PC-3 (cell line): ENCODE measurements around the gene OCA2. TPM values are rescaled to one million over a fixed set of nuclear protein-coding genes. Genes with fewer than 3 reads are reported as not detected.

Source experiments
- ATAC-seq: fragments of 200-7000 bp; cut with Tn5 transposase; 2 replicates; pipeline ENCODE4 v1.9.1; 2020; ENCODE audit warnings: mild to moderate bottlenecking, moderate library complexity
- BruUV-seq: library from RNA; stranded (reverse); fragments of 400-500 nt; replicated peaks from 2 replicates; lab custom pipeline; 2021; lab: Mats Ljungman, UMichigan
- CTCF ChIA-PET: fragments of 300-600 bp; sonication (Branson Sonifier 250); formaldehyde crosslinking; loops from one replicate; lab custom pipeline; 2022; ENCODE audit warnings: antibody characterized with exemption; lab: Charles Lee
- POLR2A ChIA-PET: fragments of 300-600 bp; sonication (Branson Sonifier 250); formaldehyde crosslinking; loops from one replicate; lab custom pipeline; 2022; ENCODE audit warnings: antibody characterized with exemption; ENCODE audit not compliant: unreplicated experiment; lab: Charles Lee
- DNase-seq: peaks from one replicate; pipeline ENCODE4 v3.0.0-alpha.2; 2015
- H2AFZ ChIP-seq: fragments of 300-600 bp; sonication (generic); 2 replicates; pipeline ENCODE4 v1.6.0; 2016; ENCODE audit warnings: antibody characterized with exemption, low read length
- H3F3A ChIP-seq: fragments of 300-600 bp; sonication (generic); one replicate; pipeline ENCODE4 v1.6.0; 2017; ENCODE audit warnings: antibody characterized with exemption, low read length, control low read depth, mild to moderate bottlenecking; ENCODE audit not compliant: unreplicated experiment
- H3K27ac ChIP-seq: fragments of 300-600 bp; sonication (generic); 2 replicates; pipeline ENCODE4 v1.5.1; 2016; ENCODE audit warnings: mild to moderate bottlenecking, low read length
- H3K27me3 ChIP-seq: fragments of 300-600 bp; sonication (generic); 2 replicates; pipeline ENCODE4 v1.6.1; 2016; ENCODE audit warnings: low read length, mixed read lengths
- H3K36me3 ChIP-seq: fragments of 300-600 bp; sonication (generic); 2 replicates; pipeline ENCODE4 v1.6.1; 2016; ENCODE audit warnings: low read depth, mixed run types, low read length, mixed read lengths
- H3K4me1 ChIP-seq: fragments of 300-600 bp; sonication (generic); 2 replicates; pipeline ENCODE4 v1.5.1; 2016; ENCODE audit warnings: low read length; ENCODE audit not compliant: insufficient read depth
- H3K4me2 ChIP-seq: fragments of 300-600 bp; sonication (generic); 2 replicates; pipeline ENCODE4 v1.6.0; 2016; ENCODE audit warnings: low read length
- H3K4me3 ChIP-seq: fragments of 300-600 bp; sonication (generic); 2 replicates; pipeline ENCODE4 v1.5.1; 2016; ENCODE audit warnings: mild to moderate bottlenecking, low read length, mixed read lengths
- H3K79me2 ChIP-seq: fragments of 300-600 bp; sonication (generic); 2 replicates; pipeline ENCODE4 v1.6.1; 2017; ENCODE audit warnings: low read length, mixed read lengths
- H3K9ac ChIP-seq: fragments of 300-600 bp; sonication (generic); 2 replicates; pipeline ENCODE4 v1.6.0; 2016; ENCODE audit warnings: mild to moderate bottlenecking, low read length
- H3K9me2 ChIP-seq: fragments of 300-600 bp; sonication (generic); replicated peaks from 2 replicates; pipeline ENCODE4 v1.6.1; 2016; ENCODE audit warnings: mixed run types, low read length, mixed read lengths
- H3K9me3 ChIP-seq: fragments of 300-600 bp; sonication (generic); 2 replicates; pipeline ENCODE4 v1.6.1; 2016; ENCODE audit warnings: low read length, mixed read lengths
- H4K20me1 ChIP-seq: fragments of 300-600 bp; sonication (generic); 2 replicates; pipeline ENCODE4 v1.6.1; 2016; ENCODE audit warnings: low read length, mixed read lengths
- EZH2 ChIP-seq: fragments of 300-600 bp; sonication (generic); IDR thresholded peaks from one replicate; pipeline ENCODE4 v1.6.1; 2017; ENCODE audit warnings: antibody characterized with exemption, mild to moderate bottlenecking, low read length; ENCODE audit not compliant: unreplicated experiment
- EZH2phosphoT487 ChIP-seq: fragments of 300-600 bp; sonication (generic); IDR thresholded peaks from 2 replicates; pipeline ENCODE4 v1.6.1; 2018; ENCODE audit warnings: mild to moderate bottlenecking, antibody characterized with exemption, low read length, borderline replicate concordance
- intact Hi-C: fragments of 100-400 bp; cut with micrococcal nuclease; formaldehyde crosslinking; loops from 2 replicates; pipeline ENCODE4 v1.9.0; 2023
- total RNA-seq: library from RNA; depleted of rRNA; stranded (reverse); fragments of >200 nt; gene quantifications from 2 replicates; pipeline ENCODE4 v1.2.3, GENCODE V29; 2014
- TF ChIP-seq, protein P1 (sequence below): fragments of 300-600 bp; sonication (generic); conservative IDR thresholded peaks from 2 replicates; pipeline ENCODE4 v1.5.1; 2017; ENCODE audit warnings: antibody characterized with exemption, low read depth, mild to moderate bottlenecking, low read length

OCA2 gene
- total RNA-seq, 1 experiment from 2014 or later, result not detected

DNA sequence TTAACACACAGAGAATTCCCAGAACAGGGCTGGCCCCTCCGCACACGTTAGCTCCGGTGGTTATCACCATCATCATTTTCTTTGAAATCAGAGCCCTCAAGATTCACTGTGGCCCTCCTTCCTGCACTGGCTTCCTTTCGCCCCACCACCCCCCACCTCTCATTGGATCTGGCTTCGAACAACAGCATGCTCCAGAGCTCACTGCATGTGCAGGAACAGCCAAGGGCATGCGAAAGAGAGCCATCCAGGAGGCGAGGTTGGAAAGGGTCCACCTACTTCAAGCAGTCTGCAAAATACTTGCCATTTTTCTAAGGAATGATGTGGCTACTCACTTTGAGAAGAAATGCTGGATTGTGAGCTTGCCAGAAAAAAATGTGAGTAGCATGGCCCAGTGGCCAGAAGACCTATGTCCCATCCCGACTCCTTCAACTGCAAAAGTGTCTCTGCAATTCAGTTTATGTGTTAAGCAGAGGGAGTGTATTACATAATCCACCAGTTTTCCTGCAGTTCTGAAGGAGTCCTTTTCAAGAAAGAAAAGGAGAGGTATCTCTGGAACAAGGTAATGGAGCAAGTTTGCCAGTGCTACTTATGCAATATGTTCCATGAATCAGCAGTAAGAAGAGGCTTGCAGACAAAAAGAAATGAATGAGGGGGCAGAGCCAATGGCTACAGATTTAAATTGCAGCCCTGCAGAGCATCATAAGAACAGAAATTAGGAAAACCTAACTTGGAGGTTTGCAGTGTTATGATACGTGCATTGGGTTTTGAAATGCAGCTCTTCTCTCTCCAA, 92.8 kb downstream of the OCA2 start:
- Histone ChIP-seq H2AFZ (no peak overlapping the region), H3K9ac (no peak overlapping the region), H3K4me3 (no peak overlapping the region), H3K4me2 (no peak overlapping the region), H3K36me3 (no peaks in the 10 kb centered on the region), H3F3A (no peaks in the 10 kb centered on the region), H4K20me1 (no peaks in the 10 kb centered on the region), H3K79me2 (no peaks in the 10 kb centered on the region), H3K4me1 (no peaks in the 10 kb centered on the region), H3K27ac (no peak overlapping the region), H3K9me2 (no peaks in the 10 kb centered on the region), H3K9me3 (no peaks in the 10 kb centered on the region), H3K27me3 (no peaks in the 10 kb centered on the region)
- ChIA-PET POLR2A (no interaction called here), CTCF (no interaction called here)
- intact Hi-C loops, result no loop called here
- no peak for DNase-seq
- ATAC-seq, result no peak
- no TSS peak for BruUV-seq
- no peak for TF ChIP-seq EZH2
- TF ChIP-seq EZH2phosphoT487, result no peak
- TF ChIP-seq, protein P1, sequence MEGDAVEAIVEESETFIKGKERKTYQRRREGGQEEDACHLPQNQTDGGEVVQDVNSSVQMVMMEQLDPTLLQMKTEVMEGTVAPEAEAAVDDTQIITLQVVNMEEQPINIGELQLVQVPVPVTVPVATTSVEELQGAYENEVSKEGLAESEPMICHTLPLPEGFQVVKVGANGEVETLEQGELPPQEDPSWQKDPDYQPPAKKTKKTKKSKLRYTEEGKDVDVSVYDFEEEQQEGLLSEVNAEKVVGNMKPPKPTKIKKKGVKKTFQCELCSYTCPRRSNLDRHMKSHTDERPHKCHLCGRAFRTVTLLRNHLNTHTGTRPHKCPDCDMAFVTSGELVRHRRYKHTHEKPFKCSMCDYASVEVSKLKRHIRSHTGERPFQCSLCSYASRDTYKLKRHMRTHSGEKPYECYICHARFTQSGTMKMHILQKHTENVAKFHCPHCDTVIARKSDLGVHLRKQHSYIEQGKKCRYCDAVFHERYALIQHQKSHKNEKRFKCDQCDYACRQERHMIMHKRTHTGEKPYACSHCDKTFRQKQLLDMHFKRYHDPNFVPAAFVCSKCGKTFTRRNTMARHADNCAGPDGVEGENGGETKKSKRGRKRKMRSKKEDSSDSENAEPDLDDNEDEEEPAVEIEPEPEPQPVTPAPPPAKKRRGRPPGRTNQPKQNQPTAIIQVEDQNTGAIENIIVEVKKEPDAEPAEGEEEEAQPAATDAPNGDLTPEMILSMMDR, result no peak

DNA sequence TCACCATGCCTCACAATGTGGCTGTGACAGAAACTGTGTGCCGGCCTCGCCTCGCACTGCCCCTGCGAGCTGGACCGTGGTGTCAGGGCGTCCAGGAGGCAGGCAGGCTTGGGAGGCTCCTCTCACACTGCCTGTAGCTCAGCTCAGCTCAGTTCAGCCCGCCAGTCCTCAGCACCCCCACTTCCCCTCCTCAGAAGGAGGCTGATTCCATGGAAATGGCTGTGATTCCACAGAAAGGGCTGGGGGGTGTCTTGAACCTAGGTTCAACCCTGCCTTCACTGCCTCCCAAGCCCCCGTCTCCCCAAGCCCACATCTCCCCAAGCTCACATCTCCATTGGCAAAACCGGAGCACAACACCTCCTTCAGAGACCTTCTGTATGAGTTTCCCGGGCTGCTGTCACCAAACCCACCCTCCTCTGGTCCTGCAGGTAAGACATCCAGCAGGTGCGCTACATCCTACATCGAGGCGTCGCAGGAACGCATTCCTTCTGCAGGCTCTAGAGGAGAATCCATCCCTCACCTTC, 94.0 kb downstream of the OCA2 start:
- Histone ChIP-seq H3F3A (no peaks in the 10 kb centered on the region), H3K4me2 (no peak overlapping the region), H4K20me1 (no peaks in the 10 kb centered on the region), H3K27me3 (no peaks in the 10 kb centered on the region), H3K79me2 (no peaks in the 10 kb centered on the region), H3K27ac (no peak overlapping the region), H3K4me1 (no peaks in the 10 kb centered on the region), H3K9me2 (no peaks in the 10 kb centered on the region), H2AFZ (no peak overlapping the region), H3K36me3 (no peaks in the 10 kb centered on the region), H3K9me3 (no peaks in the 10 kb centered on the region), H3K4me3 (no peak overlapping the region), H3K9ac (no peak overlapping the region)
- no TSS peak for BruUV-seq
- DNase-seq (no peak), ATAC-seq (no peak)
- TF ChIP-seq, protein P1, result no peak
- TF ChIP-seq EZH2phosphoT487 (no peak), EZH2 (no peak)
- POLR2A ChIA-PET, result no interaction called here
- intact Hi-C loops, result no loop called here
- CTCF ChIA-PET, result no interaction called here
